ENCODE measurements around the gene APH1A. TPM values are rescaled to one million over a fixed set of nuclear protein-coding genes. Genes with fewer than 3 reads are reported as not detected.

Gene APH1A
- total and polyA plus RNA-seq, 5 donors from 2014 or later = 74.0 to 119 (median 79.0) TPM

DNA sequence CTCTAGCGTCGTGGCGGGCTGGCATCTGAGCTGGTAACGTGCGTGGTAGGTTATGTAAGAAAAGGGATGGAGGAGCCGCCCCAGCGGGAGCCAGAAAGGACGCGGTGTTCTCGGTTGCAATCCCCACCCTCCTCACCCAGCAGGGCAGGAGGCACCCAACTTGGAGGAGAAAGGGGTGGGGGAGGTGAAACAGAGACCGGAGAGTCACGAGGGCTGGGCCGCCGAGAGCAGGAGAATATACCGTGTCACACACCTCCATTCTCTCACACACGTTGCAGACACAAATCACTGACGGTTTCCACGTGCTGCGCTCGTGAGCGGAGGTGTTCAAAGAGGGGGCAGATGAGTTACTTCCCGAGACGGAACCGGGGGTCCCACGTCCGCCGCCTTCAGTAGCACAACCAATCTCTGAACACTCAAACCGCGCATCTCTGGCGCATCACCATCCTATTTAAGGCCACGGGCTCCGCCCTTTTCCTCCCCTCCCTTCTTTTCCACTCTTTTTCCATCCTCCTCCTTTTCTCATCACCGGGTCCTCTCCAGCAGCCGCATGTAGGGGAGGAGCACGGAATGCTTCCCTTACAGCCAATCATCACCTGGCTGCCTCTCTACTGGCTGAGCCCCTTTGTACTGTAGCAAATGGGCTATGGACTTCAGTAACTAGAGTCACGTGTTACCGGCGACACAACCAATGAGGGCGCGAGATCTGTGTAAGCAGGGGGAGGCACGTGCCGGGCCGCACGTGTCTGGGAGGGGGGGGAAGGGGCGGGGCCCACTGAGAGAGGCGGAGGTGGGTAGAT is 13.1 kb upstream of the APH1A start, which contains the start of gene CIART:
CIART (plus strand) TSS at position 797 of the 800 bp plus-strand sequence. CDS start 714 bp downstream, outside the sequence.
- peak; percentile 76 to 93 (median 85) for DNase-seq
- H3K27ac Mint-ChIP-seq = peak within 1 kb of the TSS; percentile 89 to 98 (median 96)
- H3K36me3 Mint-ChIP-seq = peaks cover 7% of the 10 kb centered on the region
- no peaks in the 10 kb centered on the region for H3K27me3 ChIP-seq (ENCODE audit: control insufficient read depth, insufficient read depth, low read length)
- H3K4me3 ChIP-seq (ENCODE audit: low read depth, low read length) = peak within 1 kb of the TSS; percentile 77
- no peaks in the 10 kb centered on the region for H3K9me3 ChIP-seq (ENCODE audit: control insufficient read depth in 2 of 2, low read length in 2 of 2)
- peaks cover 8% of the 10 kb centered on the region for H3K27me3 Mint-ChIP-seq
- peaks cover 25% of the 10 kb centered on the region for H3K4me1 ChIP-seq (ENCODE audit: control insufficient read depth, insufficient read depth, low read length, poor library complexity, severe bottlenecking)
- ATAC-seq (ENCODE audit: low read depth in 2 of 2) = peak; percentile 93 to 97
- peaks cover 4 to 38% (median 19%) of the 10 kb centered on the region in 4 donors for H3K4me1 Mint-ChIP-seq
- peak within 1 kb of the TSS; percentile 63 for H3K27ac ChIP-seq (ENCODE audit: insufficient read depth, low read length, poor library complexity, severe bottlenecking)
- H3K36me3 ChIP-seq (ENCODE audit: control insufficient read depth, insufficient read depth, low read length) = no peaks in the 10 kb centered on the region
- H3K9me3 Mint-ChIP-seq = no peaks in the 10 kb centered on the region
- H3K4me3 Mint-ChIP-seq = peak within 1 kb of the TSS; percentile 84 to 93 (median 92)

- peaks cover 25% of the 10 kb centered on the region for H3K4me1 ChIP-seq (ENCODE audit: control insufficient read depth, insufficient read depth, low read length, poor library complexity, severe bottlenecking)
- DNase-seq (peak; percentile 46 to 74 (median 63)), ATAC-seq (ENCODE audit: low read depth in 2 of 2) (peak; percentile 31 to 36)
- peak overlapping the region; percentile 89 to 98 (median 96) for H3K27ac Mint-ChIP-seq
- H3K9me3 ChIP-seq (ENCODE audit: control insufficient read depth in 2 of 2, low read length in 2 of 2) = no peaks in the 10 kb centered on the region
- no peaks in the 10 kb centered on the region for H3K27me3 ChIP-seq (ENCODE audit: control insufficient read depth, insufficient read depth, low read length)
- peaks cover 7% of the 10 kb centered on the region for H3K27me3 Mint-ChIP-seq
- peaks cover 11% of the 10 kb centered on the region for H3K36me3 Mint-ChIP-seq
- H3K4me3 ChIP-seq (ENCODE audit: low read depth, low read length) = peak overlapping the region; percentile 77
- H3K27ac ChIP-seq (ENCODE audit: insufficient read depth, low read length, poor library complexity, severe bottlenecking) = peak overlapping the region; percentile 63
- no peaks in the 10 kb centered on the region for H3K36me3 ChIP-seq (ENCODE audit: control insufficient read depth, insufficient read depth, low read length)
- H3K4me3 Mint-ChIP-seq = peak overlapping the region; percentile 84 to 93 (median 92)
- peaks cover 4 to 38% (median 19%) of the 10 kb centered on the region in 4 donors for H3K4me1 Mint-ChIP-seq
- H3K9me3 Mint-ChIP-seq = no peaks in the 10 kb centered on the region
Observed at GRCh38 chr1:150281221-150281757, 12.5 kb upstream of the APH1A start.

GRCh38 chr1:150280138-150280707 is 11.4 kb upstream of the APH1A start:
- Mint-ChIP-seq H3K4me1 (peaks cover 4 to 38% (median 19%) of the 10 kb centered on the region in 4 donors), H3K9me3 (no peaks in the 10 kb centered on the region), H3K4me3 (peak overlapping the region; percentile 2 to 91 (median 38)), H3K36me3 (peaks cover 15% of the 10 kb centered on the region), H3K27me3 (peaks cover 7% of the 10 kb centered on the region), H3K27ac (peak overlapping the region in 2 of 3 donors; percentile 33 to 96)
- Histone ChIP-seq H3K4me1 (ENCODE audit: control insufficient read depth, insufficient read depth, low read length, poor library complexity, severe bottlenecking) (peaks cover 25% of the 10 kb centered on the region), H3K27me3 (ENCODE audit: control insufficient read depth, insufficient read depth, low read length) (no peaks in the 10 kb centered on the region), H3K9me3 (ENCODE audit: control insufficient read depth in 2 of 2, low read length in 2 of 2) (no peaks in the 10 kb centered on the region), H3K36me3 (ENCODE audit: control insufficient read depth, insufficient read depth, low read length) (no peaks in the 10 kb centered on the region), H3K27ac (ENCODE audit: insufficient read depth, low read length, poor library complexity, severe bottlenecking) (no peak overlapping the region), H3K4me3 (ENCODE audit: low read depth, low read length) (no peak overlapping the region)
- ATAC-seq (ENCODE audit: low read depth in 2 of 2) (no peak), DNase-seq (no peak)

GRCh38 chr1:150273311-150273710 is 4.5 kb upstream of the APH1A start:
- no peaks in the 10 kb centered on the region for H3K27me3 ChIP-seq (ENCODE audit: control insufficient read depth, insufficient read depth, low read length)
- no peaks in the 10 kb centered on the region for H3K9me3 ChIP-seq (ENCODE audit: control insufficient read depth in 2 of 2, low read length in 2 of 2)
- ATAC-seq (ENCODE audit: low read depth in 2 of 2) = no peak
- no peak overlapping the region for H3K27ac ChIP-seq (ENCODE audit: insufficient read depth, low read length, poor library complexity, severe bottlenecking)
- H3K36me3 Mint-ChIP-seq = peaks cover 14% of the 10 kb centered on the region
- H3K4me1 Mint-ChIP-seq = peaks cover 6 to 16% (median 11%) of the 10 kb centered on the region in 4 donors
- H3K36me3 ChIP-seq (ENCODE audit: control insufficient read depth, insufficient read depth, low read length) = no peaks in the 10 kb centered on the region
- H3K4me3 Mint-ChIP-seq = no peak overlapping the region
- H3K4me3 ChIP-seq (ENCODE audit: low read depth, low read length) = no peak overlapping the region
- H3K4me1 ChIP-seq (ENCODE audit: control insufficient read depth, insufficient read depth, low read length, poor library complexity, severe bottlenecking) = peaks cover 11% of the 10 kb centered on the region
- H3K27ac Mint-ChIP-seq = no peak overlapping the region
- H3K27me3 Mint-ChIP-seq = peaks cover 6% of the 10 kb centered on the region
- no peak for DNase-seq
- H3K9me3 Mint-ChIP-seq = peaks cover 0 to 2% (median 0%) of the 10 kb centered on the region in 7 donors

DNA sequence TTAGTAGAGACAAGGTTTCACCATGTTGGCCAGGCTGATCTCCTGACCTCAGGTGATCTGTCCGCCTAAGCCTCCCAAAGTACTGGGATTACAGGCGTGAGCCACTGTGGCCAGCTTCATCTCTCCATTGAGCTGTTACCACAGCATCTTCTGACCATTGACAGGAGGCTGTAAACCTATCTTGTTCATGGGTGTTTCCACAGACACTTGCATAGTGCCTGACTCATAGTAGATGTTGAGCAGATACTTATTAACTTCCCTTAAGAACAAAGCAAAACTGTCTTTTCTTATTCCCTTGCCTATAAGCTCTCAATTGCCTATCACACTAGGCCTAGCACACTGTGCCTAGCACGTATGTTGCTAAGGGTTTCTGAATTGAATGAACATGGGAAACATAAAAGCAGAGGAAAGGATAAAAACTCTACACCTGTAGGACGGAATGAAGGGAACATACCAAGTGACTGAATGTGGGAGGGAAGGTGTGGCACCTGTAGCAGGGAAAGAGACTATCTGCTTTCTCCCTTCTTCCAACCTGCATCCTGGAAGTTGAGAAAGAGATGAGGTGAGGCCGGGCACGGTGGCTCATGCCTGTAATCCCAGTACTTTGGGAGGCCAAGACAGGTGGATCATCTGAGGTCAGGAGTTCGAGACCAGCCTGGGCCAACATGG is 2.6 kb upstream of the APH1A start:
- Histone ChIP-seq H3K4me1 (ENCODE audit: control insufficient read depth, insufficient read depth, low read length, poor library complexity, severe bottlenecking) (peaks cover 26% of the 10 kb centered on the region), H3K27ac (ENCODE audit: insufficient read depth, low read length, poor library complexity, severe bottlenecking) (no peak overlapping the region), H3K27me3 (ENCODE audit: control insufficient read depth, insufficient read depth, low read length) (no peaks in the 10 kb centered on the region), H3K4me3 (ENCODE audit: low read depth, low read length) (no peak overlapping the region), H3K9me3 (ENCODE audit: control insufficient read depth in 2 of 2, low read length in 2 of 2) (no peaks in the 10 kb centered on the region), H3K36me3 (ENCODE audit: control insufficient read depth, insufficient read depth, low read length) (peaks cover 9% of the 10 kb centered on the region)
- ATAC-seq (ENCODE audit: low read depth in 2 of 2) = no peak
- DNase-seq = no peak
- H3K36me3 Mint-ChIP-seq = peaks cover 17% of the 10 kb centered on the region
- peaks cover 4% of the 10 kb centered on the region for H3K27me3 Mint-ChIP-seq
- H3K4me3 Mint-ChIP-seq = peak overlapping the region in 2 of 4 donors; percentile 43 to 71
- H3K27ac Mint-ChIP-seq = no peak overlapping the region
- H3K9me3 Mint-ChIP-seq = peaks cover 0 to 2% (median 0%) of the 10 kb centered on the region in 7 donors
- H3K4me1 Mint-ChIP-seq = peaks cover 6 to 34% (median 23%) of the 10 kb centered on the region in 4 donors

GRCh38 chr1:150269451-150269850 is 635 bp upstream of the APH1A start:
- H3K27ac Mint-ChIP-seq = peak overlapping the region; percentile 96 to 99 (median 98)
- H3K27me3 Mint-ChIP-seq = peaks cover 4% of the 10 kb centered on the region
- peaks cover 0 to 2% (median 0%) of the 10 kb centered on the region in 7 donors for H3K9me3 Mint-ChIP-seq

GRCh38 chr1:150268340-150268704 is 494 bp downstream of the APH1A start:
- peaks cover 31% of the 10 kb centered on the region for H3K36me3 ChIP-seq (ENCODE audit: control insufficient read depth, insufficient read depth, low read length)
- H3K27ac Mint-ChIP-seq = peak overlapping the region; percentile 96 to 99 (median 98)
- H3K4me3 ChIP-seq (ENCODE audit: low read depth, low read length) = peak overlapping the region; percentile 91

More at GRCh38 chr1:150269451-150269850, 635 bp upstream of the APH1A start:
- ATAC-seq (ENCODE audit: low read depth in 2 of 2) (no peak), DNase-seq (no peak)
- Mint-ChIP-seq H3K4me3 (peak overlapping the region; percentile 93 to 99 (median 96)), H3K36me3 (peaks cover 21% of the 10 kb centered on the region), H3K4me1 (peaks cover 6 to 34% (median 24%) of the 10 kb centered on the region in 4 donors)
- Histone ChIP-seq H3K27me3 (ENCODE audit: control insufficient read depth, insufficient read depth, low read length) (no peaks in the 10 kb centered on the region), H3K4me3 (ENCODE audit: low read depth, low read length) (peak overlapping the region; percentile 91), H3K9me3 (ENCODE audit: control insufficient read depth in 2 of 2, low read length in 2 of 2) (no peaks in the 10 kb centered on the region), H3K36me3 (ENCODE audit: control insufficient read depth, insufficient read depth, low read length) (peaks cover 28% of the 10 kb centered on the region), H3K4me1 (ENCODE audit: control insufficient read depth, insufficient read depth, low read length, poor library complexity, severe bottlenecking) (peaks cover 26% of the 10 kb centered on the region), H3K27ac (ENCODE audit: insufficient read depth, low read length, poor library complexity, severe bottlenecking) (peak overlapping the region; percentile 93)

More at GRCh38 chr1:150268340-150268704, 494 bp downstream of the APH1A start:
- Mint-ChIP-seq H3K27me3 (peaks cover 4% of the 10 kb centered on the region), H3K4me1 (peaks cover 6 to 34% (median 24%) of the 10 kb centered on the region in 4 donors), H3K4me3 (peak overlapping the region; percentile 93 to 99 (median 96)), H3K9me3 (peaks cover 0 to 2% (median 0%) of the 10 kb centered on the region in 7 donors), H3K36me3 (peaks cover 19% of the 10 kb centered on the region)
- peak; percentile 32 to 81 (median 54) for DNase-seq
- Histone ChIP-seq H3K9me3 (ENCODE audit: control insufficient read depth in 2 of 2, low read length in 2 of 2) (no peaks in the 10 kb centered on the region), H3K27me3 (ENCODE audit: control insufficient read depth, insufficient read depth, low read length) (no peaks in the 10 kb centered on the region), H3K4me1 (ENCODE audit: control insufficient read depth, insufficient read depth, low read length, poor library complexity, severe bottlenecking) (peaks cover 26% of the 10 kb centered on the region), H3K27ac (ENCODE audit: insufficient read depth, low read length, poor library complexity, severe bottlenecking) (peak overlapping the region; percentile 93)
- peak; percentile 47 to 57 for ATAC-seq (ENCODE audit: low read depth in 2 of 2)
